Natural killer cell treated with Interleukin-12 subunit alpha and Interleukin-12 subunit beta and Interleukin-15 and Interleukin-18, amount 100 ng/mL, for 72 hours (primary cell): ENCODE measurements around the gene CHIT1. TPM values are rescaled to one million over a fixed set of nuclear protein-coding genes. Genes with fewer than 3 reads are reported as not detected.
A peak's percentile ranks its signal among the peaks of the same experiment; 100 is the strongest.

Experiments used
- ATAC-seq, 2 donors: fragments of 150-1000 bp; cut with Tn5 transposase in 1 of 2; sonication (Bioruptor Pico), chemical (Tn5 transposase) in 1 of 2; 2 replicates each; pipeline ENCODE4 v1.10.0; 2021
- DNase-seq: peaks from one replicate; pipeline ENCODE4 v3.0.0; 2022; ENCODE audit warnings: low spot score
- H3K27ac Mint-ChIP-seq, 2 donors: 1 replicate in 1 of 2; 2 replicates in 1 of 2; pipeline ENCODE4 v1.8.0; 2022; ENCODE audit warnings: mixed read lengths in 2 of 2, mild to moderate bottlenecking in 1 of 2, moderate library complexity in 1 of 2
- H3K27me3 Mint-ChIP-seq, 2 donors: 1 replicate in 1 of 2; 2 replicates in 1 of 2; pipeline ENCODE4 v1.8.0; 2022; ENCODE audit warnings: mixed read lengths in 2 of 2
- H3K36me3 Mint-ChIP-seq: one replicate; pipeline ENCODE4 v1.8.0; 2022; ENCODE audit warnings: mixed read lengths
- H3K4me1 Mint-ChIP-seq, 2 donors: 1 replicate in 1 of 2; 2 replicates in 1 of 2; pipeline ENCODE4 v1.8.0; 2022; ENCODE audit warnings: low read depth in 2 of 2, mixed read lengths in 2 of 2, mild to moderate bottlenecking in 1 of 2
- H3K4me3 Mint-ChIP-seq: one replicate; pipeline ENCODE4 v1.8.0; 2022; ENCODE audit warnings: mixed read lengths
- H3K9me3 Mint-ChIP-seq: 2 replicates; pipeline ENCODE4 v1.8.0; 2022; ENCODE audit warnings: mixed read lengths
- total RNA-seq, 2 donors: library from RNA; stranded (reverse); gene quantifications; one replicate each; pipeline ENCODE4 v1.2.3, GENCODE V29; 2022

CHIT1 gene
- total RNA-seq, 2 donors from 2014 or later: 0.36 to 3.8 TPM

GRCh38 chr1:203176273-203177035, 53.0 kb downstream of the CHIT1 start:
- H3K4me3 Mint-ChIP-seq: no peak overlapping the region
- no peak for DNase-seq
- H3K9me3 Mint-ChIP-seq: no peaks in the 10 kb centered on the region
- ATAC-seq: no peak
- H3K4me1 Mint-ChIP-seq: no peaks in the 10 kb centered on the region
- no peaks in the 10 kb centered on the region for H3K27me3 Mint-ChIP-seq
- H3K27ac Mint-ChIP-seq: no peak overlapping the region
- no peaks in the 10 kb centered on the region for H3K36me3 Mint-ChIP-seq

- no peak overlapping the region for H3K4me3 Mint-ChIP-seq
- no peaks in the 10 kb centered on the region for H3K9me3 Mint-ChIP-seq
- DNase-seq (no peak), ATAC-seq (no peak)
- no peak overlapping the region for H3K27ac Mint-ChIP-seq
- no peaks in the 10 kb centered on the region for H3K36me3 Mint-ChIP-seq
- H3K4me1 Mint-ChIP-seq: no peaks in the 10 kb centered on the region
- H3K27me3 Mint-ChIP-seq: no peaks in the 10 kb centered on the region
Observed at GRCh38 chr1:203175827-203176241, 53.6 kb downstream of the CHIT1 start.

GRCh38 chr1:203175237-203175826, 54.1 kb downstream of the CHIT1 start, which contains the start of gene MYBPH:
Gene MYBPH, minus strand, starts transcription at chr1:203175826. Its CDS starts 71 bp downstream, at chr1:203175755.
- Mint-ChIP-seq H3K4me1 (no peaks in the 10 kb centered on the region), H3K27me3 (no peaks in the 10 kb centered on the region), H3K9me3 (no peaks in the 10 kb centered on the region), H3K27ac (no peak within 1 kb of the TSS), H3K4me3 (no peak within 1 kb of the TSS), H3K36me3 (no peaks in the 10 kb centered on the region)
- DNase-seq: no peak
- ATAC-seq: no peak

GRCh38 chr1:203174324-203174985, 55.0 kb downstream of the CHIT1 start:
- Mint-ChIP-seq H3K4me3 (no peak overlapping the region), H3K36me3 (no peaks in the 10 kb centered on the region), H3K4me1 (no peaks in the 10 kb centered on the region), H3K27me3 (no peaks in the 10 kb centered on the region), H3K9me3 (no peaks in the 10 kb centered on the region), H3K27ac (no peak overlapping the region)
- no peak for ATAC-seq
- no peak for DNase-seq

GRCh38 chr1:203173566-203173965, 55.9 kb downstream of the CHIT1 start:
- DNase-seq (no peak), ATAC-seq (no peak)
- Mint-ChIP-seq H3K4me3 (no peak overlapping the region), H3K9me3 (no peaks in the 10 kb centered on the region), H3K36me3 (no peaks in the 10 kb centered on the region), H3K27ac (no peak overlapping the region), H3K27me3 (no peaks in the 10 kb centered on the region), H3K4me1 (no peaks in the 10 kb centered on the region)

- Mint-ChIP-seq H3K4me3 (no peak overlapping the region), H3K9me3 (no peaks in the 10 kb centered on the region), H3K27ac (no peak overlapping the region), H3K36me3 (no peaks in the 10 kb centered on the region), H3K4me1 (no peaks in the 10 kb centered on the region), H3K27me3 (no peaks in the 10 kb centered on the region)
- DNase-seq: no peak
- no peak for ATAC-seq
Observed at GRCh38 chr1:203173011-203173555, 56.4 kb downstream of the CHIT1 start.

GRCh38 chr1:203172184-203173010, 57.1 kb downstream of the CHIT1 start:
- DNase-seq (no peak), ATAC-seq (no peak)
- no peaks in the 10 kb centered on the region for H3K36me3 Mint-ChIP-seq
- H3K4me1 Mint-ChIP-seq: no peaks in the 10 kb centered on the region
- no peaks in the 10 kb centered on the region for H3K9me3 Mint-ChIP-seq
- H3K27me3 Mint-ChIP-seq: no peaks in the 10 kb centered on the region
- no peak overlapping the region for H3K4me3 Mint-ChIP-seq
- no peak overlapping the region for H3K27ac Mint-ChIP-seq

- ATAC-seq (peak in 1 of 2 donors; percentile 7), DNase-seq (no peak)
- Mint-ChIP-seq H3K9me3 (no peaks in the 10 kb centered on the region), H3K36me3 (no peaks in the 10 kb centered on the region), H3K27me3 (no peaks in the 10 kb centered on the region), H3K27ac (no peak overlapping the region), H3K4me1 (no peaks in the 10 kb centered on the region), H3K4me3 (no peak overlapping the region)
Observed at GRCh38 chr1:203171341-203172183, 57.9 kb downstream of the CHIT1 start.

GRCh38 chr1:203170625-203171330, 58.7 kb downstream of the CHIT1 start:
- H3K27me3 Mint-ChIP-seq: peaks cover 0 to 1% of the 10 kb centered on the region in 2 donors
- no peak overlapping the region for H3K27ac Mint-ChIP-seq
- H3K36me3 Mint-ChIP-seq: no peaks in the 10 kb centered on the region
- no peaks in the 10 kb centered on the region for H3K9me3 Mint-ChIP-seq
- no peaks in the 10 kb centered on the region for H3K4me1 Mint-ChIP-seq
- ATAC-seq (no peak), DNase-seq (no peak)
- H3K4me3 Mint-ChIP-seq: no peak overlapping the region

GRCh38 chr1:203169770-203170520, 59.5 kb downstream of the CHIT1 start:
- no peak for DNase-seq
- peaks cover 0 to 6% of the 10 kb centered on the region in 2 donors for H3K27me3 Mint-ChIP-seq
- H3K27ac Mint-ChIP-seq: no peak overlapping the region
- ATAC-seq: no peak
- no peak overlapping the region for H3K4me3 Mint-ChIP-seq
- no peaks in the 10 kb centered on the region for H3K4me1 Mint-ChIP-seq
- H3K9me3 Mint-ChIP-seq: no peaks in the 10 kb centered on the region
- H3K36me3 Mint-ChIP-seq: no peaks in the 10 kb centered on the region

- Mint-ChIP-seq H3K4me3 (no peak overlapping the region), H3K27me3 (peaks cover 0 to 9% of the 10 kb centered on the region in 2 donors), H3K36me3 (no peaks in the 10 kb centered on the region), H3K27ac (no peak overlapping the region), H3K4me1 (no peaks in the 10 kb centered on the region), H3K9me3 (no peaks in the 10 kb centered on the region)
- DNase-seq (no peak), ATAC-seq (no peak)
Observed at GRCh38 chr1:203168991-203169390, 60.5 kb downstream of the CHIT1 start.
